Neutrophil (primary cell): ENCODE results near the gene NSD1.
A peak's percentile ranks its signal among the peaks of the same experiment; 100 is the strongest.

Source experiments
- H3K27ac ChIP-seq: fragments of 200-600 bp; sonication (generic); 2 replicates; pipeline ENCODE4 v1.5.1; 2016; ENCODE audit warnings: mild to moderate bottlenecking, moderate library complexity
- H3K27me3 ChIP-seq: fragments of 200-600 bp; sonication (generic); 2 replicates; pipeline ENCODE4 v1.6.0; 2016; ENCODE audit warnings: mild to moderate bottlenecking
- H3K36me3 ChIP-seq: fragments of 200-600 bp; sonication (generic); 2 replicates; pipeline ENCODE4 v1.5.1; 2017
- H3K4me1 ChIP-seq, 2 experiments: fragments of 200-600 bp in 1 of 2; sonication (generic) in 1 of 2; 1 replicate in 1 of 2; 2 replicates in 1 of 2; pipeline versions ENCODE4 v1.5.1 to v1.6.1; 2013 to 2016; ENCODE audit warnings: low read depth in 1 of 2, low read length in 1 of 2, mild to moderate bottlenecking in 1 of 2, moderate library complexity in 1 of 2; ENCODE audit not compliant: control insufficient read depth in 1 of 2, insufficient read depth in 1 of 2
- H3K4me3 ChIP-seq, 2 experiments: fragments of 200-600 bp in 1 of 2; sonication (generic) in 1 of 2; 1 replicate in 1 of 2; 2 replicates in 1 of 2; pipeline ENCODE4 v1.5.1; 2013 to 2016; ENCODE audit warnings: low read depth in 1 of 2, low read length in 1 of 2, mild to moderate bottlenecking in 1 of 2, moderate library complexity in 1 of 2
- H3K9me3 ChIP-seq: fragments of 200-600 bp; sonication (generic); 2 replicates; pipeline ENCODE4 v1.5.1; 2016
- CTCF ChIP-seq: fragments of 200-600 bp; sonication (generic); IDR thresholded peaks from 2 replicates; pipeline ENCODE4 v1.5.1; 2016; ENCODE audit warnings: antibody characterized with exemption

Gene NSD1

GRCh38 chr5:177131019-177131320 lies 2.6 kb upstream of the NSD1 start:
- TF ChIP-seq CTCF: no peak
- H3K4me1 ChIP-seq: peaks cover 24% of the 10 kb centered on the region in 2 experiments
- peaks cover 10% of the 10 kb centered on the region for H3K36me3 ChIP-seq
- H3K4me3 ChIP-seq: no peak overlapping the region
- no peaks in the 10 kb centered on the region for H3K27me3 ChIP-seq
- no peak overlapping the region for H3K27ac ChIP-seq
- no peaks in the 10 kb centered on the region for H3K9me3 ChIP-seq

GRCh38 chr5:177131352-177132135 lies 2.0 kb upstream of the NSD1 start:
- TF ChIP-seq CTCF: no peak
- Histone ChIP-seq H3K4me3 (peak overlapping the region in 1 of 2 experiments; percentile 91), H3K36me3 (peaks cover 14% of the 10 kb centered on the region), H3K27ac (peak overlapping the region; percentile 98), H3K9me3 (no peaks in the 10 kb centered on the region), H3K4me1 (peaks cover 29 to 30% of the 10 kb centered on the region in 2 experiments), H3K27me3 (no peaks in the 10 kb centered on the region)

GRCh38 chr5:177132136-177133095 lies 1.2 kb upstream of the NSD1 start:
- Histone ChIP-seq H3K27ac (peak overlapping the region; percentile 98), H3K4me3 (peak overlapping the region; percentile 91 to 98), H3K4me1 (peaks cover 34 to 39% of the 10 kb centered on the region in 2 experiments), H3K27me3 (no peaks in the 10 kb centered on the region), H3K9me3 (no peaks in the 10 kb centered on the region), H3K36me3 (peaks cover 23% of the 10 kb centered on the region)
- no peak for TF ChIP-seq CTCF

- Histone ChIP-seq H3K27ac (peak overlapping the region; percentile 98), H3K4me3 (peak overlapping the region; percentile 91 to 98), H3K36me3 (peaks cover 34% of the 10 kb centered on the region), H3K4me1 (peaks cover 34 to 41% of the 10 kb centered on the region in 2 experiments), H3K27me3 (no peaks in the 10 kb centered on the region), H3K9me3 (no peaks in the 10 kb centered on the region)
- TF ChIP-seq CTCF: no peak
These were observed 502 bp downstream of the NSD1 start for GRCh38 chr5:177133853-177134696.

GRCh38 chr5:177134697-177135225 lies 1.2 kb downstream of the NSD1 start:
- no peaks in the 10 kb centered on the region for H3K9me3 ChIP-seq
- H3K36me3 ChIP-seq: peaks cover 34% of the 10 kb centered on the region
- peaks cover 34 to 41% of the 10 kb centered on the region in 2 experiments for H3K4me1 ChIP-seq
- H3K4me3 ChIP-seq: peak overlapping the region; percentile 91 to 98
- H3K27ac ChIP-seq: peak overlapping the region; percentile 98
- H3K27me3 ChIP-seq: no peaks in the 10 kb centered on the region
- no peak for TF ChIP-seq CTCF
